Measurements from ENCODE around the gene LRP1.

Gene LRP1

GRCh38 chr12:57094208-57095160 lies 33.8 kb upstream of the LRP1 start:
- DNase-seq = peak; percentile 61

GRCh38 chr12:57095440-57095839 lies 32.8 kb upstream of the LRP1 start:
- DNase-seq = no peak

GRCh38 chr12:57096099-57096572 lies 32.1 kb upstream of the LRP1 start:
- peak; percentile 13 for DNase-seq

- DNase-seq = no peak
Measured at GRCh38 chr12:57096748-57097553, 31.3 kb upstream of the LRP1 start.

DNA sequence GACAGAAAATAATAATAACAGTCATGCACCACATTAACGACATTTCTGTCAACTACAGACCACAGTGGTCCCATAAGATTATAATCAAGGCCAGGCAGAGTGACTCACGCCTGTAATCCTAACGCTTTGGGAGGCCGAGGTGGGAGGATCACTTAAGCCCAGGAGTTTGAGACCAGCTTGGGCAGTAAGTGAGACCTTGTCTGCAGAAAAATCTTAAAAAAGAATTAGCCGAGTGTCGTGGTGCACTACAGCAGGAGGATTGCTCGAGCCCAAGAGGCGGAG lies 30.8 kb upstream of the LRP1 start:
- DNase-seq = no peak

DNA sequence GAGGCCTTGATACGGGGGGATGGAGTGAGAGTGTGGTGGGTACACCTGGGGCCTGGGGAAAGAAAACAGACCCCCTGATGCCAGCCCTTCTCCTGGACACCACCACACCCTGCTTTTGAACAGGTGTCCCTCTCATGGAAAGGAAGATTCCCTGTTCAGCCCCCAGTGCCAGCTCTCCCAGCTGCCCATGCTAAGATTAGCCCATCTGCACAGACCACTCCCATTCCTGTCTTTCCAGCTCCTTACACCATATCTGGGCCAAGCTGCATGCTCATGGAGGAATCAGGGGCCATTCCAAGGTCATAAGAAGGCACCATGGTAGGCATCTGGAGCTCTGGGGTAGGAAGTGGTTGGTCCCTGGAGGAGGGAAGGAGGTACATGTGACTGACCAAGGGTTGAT lies 29.7 kb upstream of the LRP1 start:
- no peak for DNase-seq

DNA sequence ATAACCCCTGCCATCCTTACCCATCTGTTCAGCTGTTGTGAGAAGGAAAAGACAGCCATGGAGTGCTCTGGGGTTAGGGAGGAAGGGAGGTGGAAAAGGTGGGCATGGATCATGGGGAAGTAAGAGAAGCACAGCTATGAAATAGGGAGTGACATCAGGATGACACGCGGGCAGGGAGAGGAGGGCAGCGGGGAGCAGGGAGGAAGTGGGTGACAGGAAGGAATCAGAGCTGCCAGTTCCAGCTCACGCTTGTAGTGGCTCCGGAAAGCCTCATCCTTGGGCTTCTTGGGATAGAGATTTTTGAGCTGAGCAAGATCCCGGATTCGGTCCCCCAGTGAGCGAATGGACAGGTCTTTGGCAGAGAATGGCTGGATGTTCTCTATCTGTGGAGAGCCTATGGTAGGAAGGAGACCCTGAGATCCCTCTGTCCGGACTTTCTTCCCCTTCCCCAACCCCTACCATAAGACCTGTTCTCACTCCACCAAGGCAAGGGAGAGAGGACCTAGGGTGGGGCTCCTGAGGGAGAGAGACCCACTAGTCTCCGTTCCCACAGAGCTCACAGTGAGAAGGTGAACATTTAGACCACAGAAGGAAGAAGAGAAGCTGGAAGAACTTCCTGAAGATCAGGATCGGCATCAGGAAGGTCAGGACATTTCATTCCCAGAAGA lies 29.1 kb upstream of the LRP1 start:
- DNase-seq = no peak

DNA sequence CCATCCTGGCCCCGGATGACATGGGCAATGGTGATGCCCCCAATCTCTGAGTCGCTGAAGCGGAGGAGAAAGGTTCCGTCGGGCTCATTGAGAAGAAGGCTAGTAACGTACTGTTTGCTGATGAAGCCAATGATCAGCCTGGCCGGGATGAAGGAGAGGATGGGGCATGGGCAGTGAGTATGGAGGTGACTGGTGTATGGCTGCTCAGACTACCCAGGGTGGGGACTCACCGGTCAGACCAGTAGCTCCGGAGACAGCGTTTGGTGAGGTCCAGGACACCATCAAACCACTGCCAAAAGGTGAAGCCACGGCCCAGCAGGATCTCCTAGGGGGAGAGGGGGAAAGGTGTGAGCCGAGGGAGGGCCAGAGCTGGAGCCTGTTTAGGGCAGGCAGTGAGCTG lies 28.5 kb upstream of the LRP1 start:
- DNase-seq = no peak

DNA sequence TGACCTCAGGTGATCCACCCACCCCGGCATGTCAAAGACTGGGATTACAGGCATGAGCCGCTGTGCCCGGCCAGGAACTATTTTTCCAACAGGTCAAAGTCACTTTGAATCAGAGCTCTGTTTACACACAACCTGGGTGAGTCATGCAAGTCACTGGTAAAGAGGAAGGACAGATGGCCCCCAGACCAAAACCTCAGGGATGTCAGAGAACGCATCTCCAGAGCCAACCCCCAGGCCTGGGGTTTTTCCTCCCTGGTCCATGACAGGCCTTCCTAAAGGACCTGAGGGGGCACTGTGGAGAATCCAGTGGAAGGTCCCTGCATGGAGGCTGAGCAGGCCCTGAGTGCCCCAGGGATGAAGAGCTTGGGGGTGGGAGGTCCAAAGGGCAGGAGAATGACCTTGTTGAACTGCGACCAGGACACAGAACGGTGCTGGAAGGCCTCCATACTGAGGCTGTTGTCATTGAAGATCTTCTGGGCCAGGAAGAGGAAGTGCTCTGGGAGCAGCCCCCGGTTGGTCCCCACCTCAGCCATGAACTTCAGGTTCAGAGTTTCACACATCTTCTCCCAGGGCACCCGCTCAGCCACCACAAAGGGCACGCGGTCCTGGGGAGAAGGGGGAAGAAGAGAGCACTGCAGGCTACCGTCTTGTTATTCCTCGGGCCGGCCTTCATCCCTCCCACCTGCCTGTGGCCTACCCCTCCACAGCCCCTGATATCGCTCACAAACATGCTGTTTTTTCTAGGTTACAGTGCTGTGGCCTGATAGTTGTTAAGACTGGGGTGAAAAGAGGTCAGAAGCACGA lies 26.2 kb upstream of the LRP1 start:
- no peak for DNase-seq

DNA sequence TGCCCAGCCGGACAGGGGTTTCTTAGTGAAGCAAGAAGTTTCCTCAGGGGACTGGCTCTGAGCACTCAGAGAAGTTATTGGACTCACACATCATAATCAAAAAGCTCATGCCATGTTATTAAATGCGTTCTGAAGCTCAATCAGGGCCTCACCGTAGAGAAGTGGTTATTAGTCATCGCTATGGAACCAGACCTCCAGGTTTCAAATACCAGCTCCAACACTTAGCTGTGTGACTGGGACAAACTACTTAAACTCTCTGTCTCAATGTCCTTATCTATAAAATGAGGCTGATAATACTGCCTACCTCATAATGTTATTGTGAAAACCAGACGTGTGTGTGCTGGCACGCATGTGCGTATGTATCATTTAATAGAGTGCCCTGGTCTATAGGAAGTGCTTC lies 24.4 kb upstream of the LRP1 start:
- no peak for DNase-seq

- DNase-seq = no peak
Measured at GRCh38 chr12:57104292-57104910, 23.9 kb upstream of the LRP1 start.

GRCh38 chr12:57105011-57105753 lies 23.1 kb upstream of the LRP1 start:
- no peak for DNase-seq

DNA sequence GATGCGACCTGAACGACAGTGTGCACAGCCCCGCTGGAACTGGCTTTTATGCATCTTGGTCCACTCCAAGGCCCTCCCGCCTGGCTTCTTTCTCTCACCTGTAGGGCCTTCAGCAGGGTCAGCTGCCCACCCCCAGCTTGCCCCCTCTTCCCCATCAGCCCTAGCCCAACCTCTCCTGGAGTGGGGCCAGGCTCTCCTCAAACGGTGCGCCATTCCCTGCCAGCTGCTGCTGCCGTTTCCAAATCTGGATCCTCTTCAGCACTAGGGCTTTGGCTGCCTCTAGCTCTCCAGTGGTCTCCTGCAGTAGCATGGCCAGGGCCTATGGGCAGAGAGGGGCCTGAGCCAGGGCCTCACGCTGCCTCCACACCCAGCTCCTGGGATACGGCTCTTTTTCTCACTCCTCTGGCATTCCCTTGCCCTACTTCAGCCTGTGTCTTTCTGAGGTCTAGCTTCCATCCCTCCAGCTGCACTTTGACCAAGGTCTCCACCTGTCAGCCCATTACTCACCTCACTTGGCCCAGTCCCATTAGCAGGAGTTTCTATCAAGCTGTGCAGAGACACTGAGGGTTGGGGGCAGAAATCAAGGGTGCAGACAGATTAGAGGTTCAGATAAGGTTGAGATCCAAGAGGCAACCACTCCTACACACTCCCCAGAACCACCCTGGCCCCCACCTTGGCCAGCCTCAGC lies 22.1 kb upstream of the LRP1 start:
- no peak for DNase-seq

DNA sequence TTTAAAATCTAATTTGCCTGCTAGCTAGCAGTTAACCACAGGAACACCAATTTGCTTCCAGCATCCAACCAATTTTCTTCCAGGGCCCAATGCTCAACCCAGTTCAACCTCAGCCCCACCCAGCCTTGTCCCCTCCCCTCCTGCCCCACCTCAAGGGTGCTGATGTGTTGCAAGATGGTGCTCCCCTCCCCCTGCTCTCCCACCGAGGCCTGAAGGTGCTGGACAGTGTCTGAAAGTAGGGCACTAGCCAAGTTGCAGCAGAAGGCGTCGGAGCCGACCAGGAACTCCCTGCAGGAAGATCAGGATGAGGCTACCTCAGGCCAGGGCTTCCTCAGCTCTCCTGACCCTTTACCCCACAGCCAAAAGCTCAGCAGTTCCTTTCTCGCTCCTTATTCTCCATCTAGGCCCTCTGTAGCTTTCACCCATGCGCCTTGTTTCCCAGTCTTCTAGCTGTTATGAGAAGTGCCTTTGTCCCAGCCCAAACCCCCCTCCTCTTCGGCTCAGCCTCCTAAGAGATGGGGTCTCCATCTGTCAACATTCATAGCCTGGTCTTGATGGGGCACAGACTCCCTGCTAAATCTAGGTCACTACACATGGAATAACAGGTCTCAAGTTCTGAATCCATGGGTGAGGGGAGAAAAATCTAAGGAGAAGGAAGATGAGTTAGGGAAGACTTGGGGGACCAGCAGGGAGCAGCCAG lies 20.7 kb upstream of the LRP1 start:
- no peak for DNase-seq

DNA sequence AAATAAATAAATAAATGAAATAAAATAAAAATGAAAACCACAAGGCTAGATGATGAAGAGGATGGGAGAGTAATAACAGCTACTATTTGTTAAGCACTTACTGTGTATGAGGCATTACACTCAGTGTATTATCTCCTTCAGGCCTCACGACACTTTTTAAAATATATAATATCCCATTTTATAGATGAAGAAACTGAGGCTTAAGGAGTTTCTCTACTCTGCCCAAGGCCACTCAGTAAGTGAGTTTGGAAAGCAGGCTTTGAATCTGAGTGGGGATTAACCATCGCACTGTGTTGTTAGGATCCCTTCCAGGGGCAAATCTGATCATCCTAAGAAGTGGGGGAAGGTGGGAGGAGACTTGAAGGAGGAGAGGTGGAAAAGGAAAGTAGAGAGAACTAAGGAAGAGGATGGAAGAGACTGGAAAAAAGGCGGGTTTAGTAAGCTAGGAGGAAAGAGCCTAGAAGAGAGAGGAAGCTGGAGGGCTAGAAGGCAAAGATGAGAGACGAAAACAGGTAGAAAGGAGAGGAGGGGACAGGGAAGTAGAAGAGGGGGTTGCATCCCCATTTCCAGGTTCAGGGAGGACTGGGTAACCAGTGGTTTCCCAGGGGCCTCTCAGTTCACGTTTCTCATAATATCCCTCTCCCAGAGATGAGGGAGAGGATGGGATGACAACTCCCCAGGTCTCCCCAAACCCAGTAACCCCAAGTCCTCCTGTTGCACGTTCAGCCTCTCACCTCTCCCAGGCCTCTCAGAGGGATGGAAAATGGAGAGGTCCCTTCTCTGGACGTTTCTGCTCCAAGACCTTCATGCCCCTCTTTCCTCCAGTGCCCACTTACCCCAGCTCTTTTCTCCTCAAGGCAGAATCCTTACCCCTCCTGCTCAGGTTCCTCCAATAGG lies 18.8 kb upstream of the LRP1 start:
- DNase-seq = no peak

DNA sequence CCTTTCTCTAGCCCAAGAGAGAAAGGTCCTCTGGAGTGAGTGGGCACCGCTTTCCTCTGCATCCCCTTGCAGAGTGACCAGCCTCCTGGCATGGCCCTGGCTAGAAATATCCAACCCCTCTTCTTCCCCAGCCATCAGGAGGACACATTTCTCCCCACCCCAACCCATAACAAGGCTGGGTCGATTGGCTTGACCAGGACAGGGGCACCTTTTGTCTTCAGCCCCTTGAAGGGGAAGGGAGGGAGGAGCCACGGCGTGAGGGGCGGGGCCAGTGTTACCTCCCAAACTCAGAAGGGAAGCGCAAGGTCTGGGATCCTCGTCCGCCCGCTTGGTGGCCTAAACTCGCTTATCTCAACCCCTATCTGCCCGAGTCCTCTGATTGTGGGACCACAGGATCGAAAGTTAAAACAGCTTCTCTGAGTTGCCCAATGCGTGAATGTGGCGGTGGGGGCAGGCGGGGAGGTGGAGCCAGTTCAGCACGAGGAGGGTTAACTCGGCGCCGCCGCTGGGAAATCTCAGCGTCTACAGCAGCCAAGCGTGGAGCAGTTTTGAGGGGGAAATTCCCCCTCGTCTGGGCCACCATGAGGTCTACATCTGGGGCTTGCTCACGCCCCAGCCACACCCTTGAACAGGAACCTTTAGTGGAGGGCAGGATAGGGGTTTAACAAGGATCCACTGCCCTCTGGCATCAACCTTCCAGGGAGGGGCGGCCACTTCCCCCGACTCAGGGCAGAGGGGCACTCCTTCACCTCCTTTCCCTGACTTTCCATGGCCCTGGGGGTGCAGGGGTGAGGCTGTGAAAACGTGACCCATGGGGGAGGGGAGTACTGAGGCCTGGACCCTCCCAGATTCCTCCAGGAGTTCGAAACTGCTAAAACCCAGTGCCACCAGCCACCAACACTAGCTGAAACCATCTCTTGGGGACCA lies 17.9 kb upstream of the LRP1 start:
- DNase-seq = peak; percentile 31

- peak; percentile 72 for DNase-seq
Measured at GRCh38 chr12:57111031-57111734, 17.1 kb upstream of the LRP1 start, which contains the start of gene STAT6. Gene STAT6, minus strand, starts transcription at chr12:57111362. Its CDS starts 3,084 bp downstream, at chr12:57108278.
